CD14-positive monocyte (primary cell): ENCODE measurements around the gene CACNA2D1. TPM values are rescaled to one million over a fixed set of nuclear protein-coding genes. Genes with fewer than 3 reads are reported as not detected.

Experiments
- DNase-seq, 3 donors: peaks; one replicate each; pipeline ENCODE4 v3.0.0-alpha.2; 2011 to 2022
- H2AFZ ChIP-seq: 2 replicates; pipeline ENCODE4 v1.6.0; 2012; ENCODE audit warnings: mild to moderate bottlenecking, low read depth, low read length, inconsistent platforms; ENCODE audit not compliant: insufficient read depth, poor library complexity, severe bottlenecking
- H3K27ac ChIP-seq, 2 donors: 1 replicate in 1 of 2; 2 replicates in 1 of 2; pipeline ENCODE4 v1.5.1; 2012 to 2013; ENCODE audit warnings: low read length in 2 of 2, control low read depth in 1 of 2, inconsistent platforms in 1 of 2, low read depth in 1 of 2, mild to moderate bottlenecking in 1 of 2
- H3K27me3 ChIP-seq, 2 donors: one replicate each; pipeline versions ENCODE4 v1.6.0 to v1.6.1; 2011 to 2013; ENCODE audit warnings: low read length in 2 of 2; ENCODE audit not compliant: control insufficient read depth in 2 of 2, insufficient read depth in 2 of 2
- H3K36me3 ChIP-seq, 2 donors: replicated peaks in 1 of 2; 1 replicate in 1 of 2; 2 replicates in 1 of 2; pipeline versions ENCODE4 v1.5.1 to v1.6.1; 2012 to 2013; ENCODE audit warnings: low read length in 2 of 2, control low read depth in 1 of 2, inconsistent platforms in 1 of 2, mild to moderate bottlenecking in 1 of 2; ENCODE audit not compliant: insufficient read depth in 2 of 2, control insufficient read depth in 1 of 2
- H3K4me1 ChIP-seq, 2 donors: 1 replicate in 1 of 2; 2 replicates in 1 of 2; pipeline versions ENCODE4 v1.5.1 to v1.6.1; 2012 to 2013; ENCODE audit warnings: low read length in 2 of 2, control low read depth in 1 of 2, inconsistent platforms in 1 of 2, mild to moderate bottlenecking in 1 of 2, moderate library complexity in 1 of 2; ENCODE audit not compliant: insufficient read depth in 2 of 2, control insufficient read depth in 1 of 2
- H3K4me2 ChIP-seq: replicated peaks from 2 replicates; pipeline ENCODE3; 2012; ENCODE audit warnings: low read length, moderate library complexity, mild to moderate bottlenecking; ENCODE audit not compliant: poor library complexity, severe bottlenecking; ENCODE audit errors: extremely low read depth
- H3K4me3 ChIP-seq, 3 experiments: fragments of 200-600 bp in 1 of 3; sonication (generic) in 1 of 3; replicated peaks in 1 of 3; 1 replicate in 2 of 3; 2 replicates in 1 of 3; pipeline ENCODE4 v1.5.1; 2011 to 2013; ENCODE audit warnings: low read length in 3 of 3, mild to moderate bottlenecking in 3 of 3, control low read depth in 2 of 3, low read depth in 2 of 3, inconsistent platforms in 1 of 3, moderate library complexity in 1 of 3
- H3K79me2 ChIP-seq: 2 replicates; pipeline ENCODE4 v1.6.0; 2012; ENCODE audit warnings: mild to moderate bottlenecking, control low read depth, inconsistent platforms, low read length, moderate library complexity; ENCODE audit not compliant: insufficient read depth
- H3K9ac ChIP-seq: 2 replicates; pipeline ENCODE4 v1.6.0; 2017; ENCODE audit warnings: low read length, mild to moderate bottlenecking; ENCODE audit not compliant: insufficient read depth, poor library complexity, severe bottlenecking
- H3K9me3 ChIP-seq, 2 donors: replicated peaks in 1 of 2; 1 replicate in 1 of 2; 2 replicates in 1 of 2; pipeline versions ENCODE4 v1.5.1 to v1.6.1; 2012 to 2013; ENCODE audit warnings: low read length in 2 of 2, control low read depth in 1 of 2; ENCODE audit not compliant: control insufficient read depth in 1 of 2, insufficient read depth in 1 of 2
- H4K20me1 ChIP-seq: 2 replicates; pipeline ENCODE4 v1.6.0; 2012; ENCODE audit warnings: mild to moderate bottlenecking, low read length, control low read depth, moderate library complexity; ENCODE audit not compliant: insufficient read depth
- H3K27ac Mint-ChIP-seq, 7 donors: one replicate each; pipeline ENCODE4 v1.8.0; 2020; ENCODE audit warnings: mild to moderate bottlenecking in 7 of 7, mixed read lengths in 7 of 7, moderate library complexity in 6 of 7, inconsistent platforms in 2 of 7
- H3K27me3 Mint-ChIP-seq, 3 donors: one replicate each; pipeline ENCODE4 v1.8.0; 2021 to 2022; ENCODE audit warnings: low read depth in 3 of 3, mild to moderate bottlenecking in 3 of 3, mixed read lengths in 3 of 3, moderate library complexity in 3 of 3, inconsistent platforms in 1 of 3
- H3K36me3 Mint-ChIP-seq, 2 donors: one replicate each; pipeline ENCODE4 v1.8.0; 2020; ENCODE audit warnings: mixed read lengths in 2 of 2, inconsistent platforms in 1 of 2, mild to moderate bottlenecking in 1 of 2
- H3K4me1 Mint-ChIP-seq: one replicate; pipeline ENCODE4 v1.8.0; 2020; ENCODE audit warnings: mild to moderate bottlenecking, mixed read lengths
- H3K4me3 Mint-ChIP-seq, 2 donors: one replicate each; pipeline ENCODE4 v1.8.0; 2020; ENCODE audit warnings: mild to moderate bottlenecking in 2 of 2, mixed read lengths in 2 of 2, moderate library complexity in 1 of 2
- H3K9me3 Mint-ChIP-seq, 7 donors: one replicate each; pipeline ENCODE4 v1.8.0; 2020 to 2022; ENCODE audit warnings: mixed read lengths in 7 of 7, mild to moderate bottlenecking in 6 of 7, moderate library complexity in 6 of 7, inconsistent platforms in 2 of 7
- CTCF ChIP-seq: fragments of 200-600 bp; IDR thresholded peaks from one replicate; pipeline ENCODE4 v1.8.0; 2022; ENCODE audit warnings: antibody characterized with exemption, mild to moderate bottlenecking
- WGBS: methylation state at CpG from one replicate; pipeline ENCODE4 v1.1.5; 2013; ENCODE audit warnings: missing lambda C conversion rate; ENCODE audit not compliant: insufficient coverage; 5-methylcytosine and 5-hydroxymethylcytosine counted together
- intact Hi-C, 2 donors: fragments of 100-400 bp; cut with micrococcal nuclease; formaldehyde crosslinking; loops; one replicate each; pipeline versions ENCODE4 v1.15.0 to v1.15.1; 2023
- polyA plus RNA-seq, 3 donors: library from polyadenylated mRNA; depleted of rRNA in 1 of 3; unstranded in 2 of 3; stranded (reverse) in 1 of 3; fragments of 300-500 nt in 2 of 3; fragments of >200 nt in 1 of 3; fragmentation: Illumina TruSeq in 2 of 3; gene quantifications; 1 replicate in 2 of 3; 2 replicates in 1 of 3; pipeline ENCODE4 v1.2.3, GENCODE V29; 2012 to 2021

CACNA2D1 gene
- polyA plus RNA-seq, 3 donors: 0.02 TPM; not detected in 2

GRCh38 chr7:82468435-82468834, 24.9 kb upstream of the CACNA2D1 start:
- peaks cover 0 to 5% (median 2%) of the 10 kb centered on the region in 7 donors for H3K9me3 Mint-ChIP-seq
- H3K27me3 ChIP-seq: no peaks in the 10 kb centered on the region
- no peaks in the 10 kb centered on the region for H3K79me2 ChIP-seq
- no peaks in the 10 kb centered on the region for H3K36me3 Mint-ChIP-seq
- no peak for TF ChIP-seq CTCF
- no peaks in the 10 kb centered on the region for H3K36me3 ChIP-seq
- H3K9me3 ChIP-seq: no peaks in the 10 kb centered on the region
- no peak overlapping the region for H3K9ac ChIP-seq
- H3K27me3 Mint-ChIP-seq: peaks cover 0 to 2% (median 0%) of the 10 kb centered on the region in 3 donors
- H4K20me1 ChIP-seq: no peaks in the 10 kb centered on the region
- DNase-seq: no peak
- no peak overlapping the region for H3K27ac Mint-ChIP-seq
- intact Hi-C loops: no loop called here
- no peak overlapping the region for H3K4me3 Mint-ChIP-seq
- no peaks in the 10 kb centered on the region for H3K4me1 Mint-ChIP-seq
- no peak overlapping the region for H3K4me3 ChIP-seq
- H3K4me2 ChIP-seq: no peak overlapping the region
- no peaks in the 10 kb centered on the region for H3K4me1 ChIP-seq
- no CpG with 5 or more reads among the region's 3 CpGs for WGBS
- no peak overlapping the region for H3K27ac ChIP-seq
- H2AFZ ChIP-seq: no peak overlapping the region

GRCh38 chr7:82467020-82467419, 23.4 kb upstream of the CACNA2D1 start:
- no CpG with 5 or more reads among the region's 2 CpGs for WGBS
- no peaks in the 10 kb centered on the region for H3K36me3 Mint-ChIP-seq
- peaks cover 0 to 11% (median 4%) of the 10 kb centered on the region in 7 donors for H3K9me3 Mint-ChIP-seq
- no peak overlapping the region for H3K4me3 Mint-ChIP-seq
- no peak overlapping the region for H3K9ac ChIP-seq
- DNase-seq: no peak
- H2AFZ ChIP-seq: no peak overlapping the region
- H3K4me3 ChIP-seq: no peak overlapping the region
- H3K36me3 ChIP-seq: no peaks in the 10 kb centered on the region
- H3K79me2 ChIP-seq: no peaks in the 10 kb centered on the region
- no peak overlapping the region for H3K27ac ChIP-seq
- no peaks in the 10 kb centered on the region for H3K4me1 ChIP-seq
- no peaks in the 10 kb centered on the region for H3K9me3 ChIP-seq
- peaks cover under 1 to 3% (median 2%) of the 10 kb centered on the region in 3 donors for H3K27me3 Mint-ChIP-seq
- no peaks in the 10 kb centered on the region for H3K27me3 ChIP-seq
- H3K27ac Mint-ChIP-seq: no peak overlapping the region
- intact Hi-C loops: no loop called here
- no peaks in the 10 kb centered on the region for H4K20me1 ChIP-seq
- no peak for TF ChIP-seq CTCF
- H3K4me2 ChIP-seq: no peak overlapping the region
- no peaks in the 10 kb centered on the region for H3K4me1 Mint-ChIP-seq
